IMR-90 (cell line): ENCODE data around the gene ANKLE2. TPM values are rescaled to one million over a fixed set of nuclear protein-coding genes. Genes with fewer than 3 reads are reported as not detected.

Experiments used
- ATAC-seq: fragments of 200-7000 bp; cut with Tn5 transposase; 2 replicates; pipeline ENCODE4 v1.9.1; 2020; ENCODE audit warnings: low read depth, mild to moderate bottlenecking, moderate library complexity
- BruUV-seq: library from RNA; stranded (reverse); fragments of 400-500 nt; replicated peaks from 2 replicates; lab custom pipeline; 2021; lab: Mats Ljungman, UMichigan
- CTCF ChIA-PET: fragments of 300-600 bp; formaldehyde crosslinking; extraction: SDS; loops from one replicate; lab custom pipeline; 2021; ENCODE audit warnings: antibody characterized with exemption; lab: Yijun Ruan, JAX
- POLR2A ChIA-PET: fragments of 300-600 bp; sonication (Branson Sonifier 250); formaldehyde crosslinking; loops from one replicate; lab custom pipeline; 2022; ENCODE audit warnings: antibody characterized with exemption; ENCODE audit not compliant: unreplicated experiment; lab: Charles Lee
- DNase-seq: peaks from one replicate; pipeline ENCODE4 v3.0.0; 2013
- H2AFZ ChIP-seq: replicated peaks from 2 replicates; pipeline ENCODE3; 2013; ENCODE audit warnings: low read length, mild to moderate bottlenecking; ENCODE audit not compliant: poor library complexity
- H2AK5ac ChIP-seq: 2 replicates; pipeline ENCODE4 v1.6.1; 2013; ENCODE audit warnings: low read depth, low read length, inconsistent platforms
- H2AK9ac ChIP-seq: replicated peaks from 2 replicates; pipeline ENCODE3; 2013; ENCODE audit warnings: mild to moderate bottlenecking, low read depth, low read length, moderate library complexity; ENCODE audit not compliant: poor library complexity
- H2BK120ac ChIP-seq: 2 replicates; pipeline ENCODE4 v1.6.1; 2013; ENCODE audit warnings: low read depth, low read length, inconsistent platforms
- H2BK15ac ChIP-seq: 3 replicates; pipeline ENCODE4 v1.6.1; 2013; ENCODE audit warnings: low read depth, low read length, inconsistent platforms
- H2BK20ac ChIP-seq: 2 replicates; pipeline ENCODE4 v1.6.1; 2013; ENCODE audit warnings: low read depth, mild to moderate bottlenecking, inconsistent platforms, low read length, moderate library complexity
- H2BK5ac ChIP-seq: 2 replicates; pipeline ENCODE4 v1.6.1; 2013; ENCODE audit warnings: mild to moderate bottlenecking, low read depth, low read length, inconsistent platforms; ENCODE audit not compliant: poor library complexity, severe bottlenecking
- H3K14ac ChIP-seq: replicated peaks from 2 replicates; pipeline ENCODE4 v1.6.1; 2013; ENCODE audit warnings: low read depth, low read length, inconsistent platforms
- H3K18ac ChIP-seq: 2 replicates; pipeline ENCODE4 v1.6.1; 2013; ENCODE audit warnings: low read depth, low read length, control low read depth
- H3K23ac ChIP-seq: 2 replicates; pipeline ENCODE4 v1.6.1; 2013; ENCODE audit warnings: low read depth, low read length, inconsistent platforms
- H3K27ac ChIP-seq: 2 replicates; pipeline ENCODE4 v1.5.1; 2013; ENCODE audit warnings: mild to moderate bottlenecking, control low read depth, low read length; ENCODE audit not compliant: insufficient read depth
- H3K27me3 ChIP-seq: 2 replicates; pipeline ENCODE4 v1.6.1; 2013; ENCODE audit warnings: low read length; ENCODE audit not compliant: control insufficient read depth, insufficient read depth
- H3K36me3 ChIP-seq: 2 replicates; pipeline ENCODE4 v1.6.1; 2013; ENCODE audit warnings: low read length, mixed read lengths; ENCODE audit not compliant: control insufficient read depth, insufficient read depth
- H3K4ac ChIP-seq: 2 replicates; pipeline ENCODE4 v1.6.1; 2013; ENCODE audit warnings: low read depth, low read length, inconsistent platforms
- H3K4me1 ChIP-seq: 2 replicates; pipeline ENCODE4 v1.6.1; 2013; ENCODE audit warnings: low read length, mixed read lengths; ENCODE audit not compliant: control insufficient read depth, insufficient read depth
- H3K4me2 ChIP-seq: 2 replicates; pipeline ENCODE4 v1.6.1; 2013; ENCODE audit warnings: low read depth, mild to moderate bottlenecking, control low read depth, low read length, moderate library complexity
- H3K4me3 ChIP-seq: 2 replicates; pipeline ENCODE4 v1.5.1; 2013; ENCODE audit warnings: low read depth, mild to moderate bottlenecking, control low read depth, low read length, moderate library complexity; ENCODE audit not compliant: insufficient read depth
- H3K56ac ChIP-seq: 2 replicates; pipeline ENCODE4 v1.6.1; 2013; ENCODE audit warnings: low read length, inconsistent platforms; ENCODE audit not compliant: insufficient read depth; ENCODE audit errors: extremely low read depth
- H3K79me1 ChIP-seq, 2 experiments: 2 replicates each; pipeline ENCODE4 v1.6.1; 2013; ENCODE audit warnings: low read length in 2 of 2, inconsistent platforms in 1 of 2, low read depth in 1 of 2
- H3K9ac ChIP-seq: 2 replicates; pipeline ENCODE4 v1.6.1; 2013; ENCODE audit warnings: low read depth, low read length, control low read depth
- H3K9me1 ChIP-seq: 2 replicates; pipeline ENCODE4 v1.6.1; 2013; ENCODE audit warnings: low read length, inconsistent platforms; ENCODE audit not compliant: insufficient read depth
- H3K9me3 ChIP-seq: 2 replicates; pipeline ENCODE4 v1.6.1; 2013; ENCODE audit warnings: low read length; ENCODE audit not compliant: control insufficient read depth, insufficient read depth
- H4K20me1 ChIP-seq: 2 replicates; pipeline ENCODE4 v1.6.1; 2013; ENCODE audit warnings: low read length, inconsistent platforms; ENCODE audit not compliant: insufficient read depth
- H4K5ac ChIP-seq: 2 replicates; pipeline ENCODE4 v1.6.1; 2013; ENCODE audit warnings: mild to moderate bottlenecking, low read depth, low read length, control low read depth
- H4K8ac ChIP-seq, 2 experiments: 2 replicates each; pipeline ENCODE4 v1.6.1; 2013; ENCODE audit warnings: low read depth in 2 of 2, low read length in 2 of 2, control low read depth in 1 of 2, inconsistent platforms in 1 of 2
- H4K91ac ChIP-seq: 2 replicates; pipeline ENCODE4 v1.6.1; 2013; ENCODE audit warnings: low read depth, low read length, inconsistent platforms; ENCODE audit not compliant: insufficient read depth
- BHLHE40 ChIP-seq: fragments of 150-350 bp; IDR thresholded peaks from 2 replicates; pipeline ENCODE4 v1.6.1; 2016; ENCODE audit warnings: mild to moderate bottlenecking, low read depth, low read length
- CEBPB ChIP-seq: IDR thresholded peaks from 2 replicates; pipeline ENCODE4 v1.6.1; 2012; ENCODE audit warnings: low read depth, low read length, improper control_type of control experiment
- CHD1 ChIP-seq: IDR thresholded peaks from 2 replicates; pipeline ENCODE4 v1.6.1; 2012; ENCODE audit warnings: low read depth, low read length, improper control_type of control experiment
- CTCF ChIP-seq: conservative IDR thresholded peaks from 2 replicates; pipeline ENCODE4 v1.5.1; 2012; ENCODE audit warnings: mild to moderate bottlenecking, low read depth, low read length, improper control_type of control experiment
- ELK1 ChIP-seq: fragments of 150-350 bp; IDR thresholded peaks from 2 replicates; pipeline ENCODE4 v1.6.1; 2016; ENCODE audit warnings: low read depth, mild to moderate bottlenecking, low read length, moderate library complexity, borderline replicate concordance
- FOS ChIP-seq: fragments of 150-350 bp; IDR thresholded peaks from 2 replicates; pipeline ENCODE4 v1.6.1; 2016; ENCODE audit warnings: low read depth, low read length
- MAFK ChIP-seq: IDR thresholded peaks from 2 replicates; pipeline ENCODE4 v1.6.1; 2012; ENCODE audit warnings: low read depth, low read length, improper control_type of control experiment
- MAZ ChIP-seq: IDR thresholded peaks from 2 replicates; pipeline ENCODE4 v1.6.1; 2012; ENCODE audit warnings: low read depth, mild to moderate bottlenecking, low read length, improper control_type of control experiment, moderate library complexity, borderline replicate concordance
- MXI1 ChIP-seq: IDR thresholded peaks from 2 replicates; pipeline ENCODE4 v1.6.1; 2012; ENCODE audit warnings: low read depth, mild to moderate bottlenecking, low read length, moderate library complexity, borderline replicate concordance
- NFE2L2 ChIP-seq: fragments of 150-350 bp; IDR thresholded peaks from 2 replicates; pipeline ENCODE4 v1.6.1; 2016; ENCODE audit warnings: low read depth, mild to moderate bottlenecking, low read length
- POLR2A ChIP-seq: IDR thresholded peaks from 2 replicates; pipeline ENCODE4 v1.6.1; 2012; ENCODE audit warnings: mild to moderate bottlenecking, low read depth, low read length
- RAD21 ChIP-seq: IDR thresholded peaks from 2 replicates; pipeline ENCODE4 v1.6.1; 2012; ENCODE audit warnings: low read length, improper control_type of control experiment
- RCOR1 ChIP-seq: IDR thresholded peaks from 2 replicates; pipeline ENCODE4 v1.6.1; 2012; ENCODE audit warnings: mild to moderate bottlenecking, low read length, improper control_type of control experiment; ENCODE audit not compliant: insufficient replicate concordance
- RFX5 ChIP-seq: IDR thresholded peaks from 2 replicates; pipeline ENCODE4 v1.8.0; 2012; ENCODE audit warnings: low read depth, mild to moderate bottlenecking, low read length, moderate library complexity
- SMC3 ChIP-seq: fragments of 150-350 bp; IDR thresholded peaks from 2 replicates; pipeline ENCODE4 v1.6.1; 2016; ENCODE audit warnings: low read depth, mild to moderate bottlenecking, antibody characterized with exemption, low read length, moderate library complexity
- USF2 ChIP-seq: fragments of 150-350 bp; IDR thresholded peaks from 2 replicates; pipeline ENCODE4 v1.6.1; 2017; ENCODE audit warnings: mild to moderate bottlenecking, antibody characterized with exemption, low read length, low read depth
- WGBS, 2 experiments: methylation state at CpG; one replicate each; pipeline versions ENCODE4 v1.1.5 to v1.1.7; 2013; ENCODE audit warnings: missing lambda C conversion rate in 2 of 2; ENCODE audit not compliant: insufficient read length in 1 of 2; ENCODE audit errors: extremely low coverage in 2 of 2; 5-methylcytosine and 5-hydroxymethylcytosine counted together
- dilution Hi-C: fragments of 300-500 bp; cut with HindIII; formaldehyde crosslinking; loops from one replicate; pipeline ENCODE4 v1.14.3; 2018; ENCODE audit warnings: low sequenced_read_pairs; ENCODE audit not compliant: unreplicated experiment
- in situ Hi-C: fragments of 300-500 bp; cut with MboI; formaldehyde crosslinking; loops from 3 replicates; pipeline ENCODE4 v1.14.3; 2019; ENCODE audit warnings: low sequenced_read_pairs, inconsistent platforms, mixed read lengths
- intact Hi-C: fragments of 100-400 bp; cut with micrococcal nuclease; formaldehyde crosslinking; loops from 2 replicates; pipeline ENCODE4 v1.10.0; 2022
- polyA plus RNA-seq, 3 experiments: library from polyadenylated mRNA; depleted of rRNA; stranded (reverse); fragments of >200 nt; gene quantifications; 2 replicates each; pipeline ENCODE4 v1.2.3, GENCODE V29; 2012; ENCODE audit warnings: low replicate concordance in 1 of 3
- total RNA-seq: library from RNA; depleted of rRNA; stranded (reverse); fragments of >200 nt; gene quantifications from 2 replicates; pipeline ENCODE4 v1.2.3, GENCODE V29; 2012

The ANKLE2 gene
- total and polyA plus RNA-seq, 2 of the 4 experiments (the other 2 are of a cell fraction), result 63.4 to 82.4 TPM

GRCh38 chr12:132730353-132730752 is 31.3 kb downstream of the ANKLE2 start:
- ChIA-PET POLR2A (no interaction called here), CTCF (no interaction called here)
- Histone ChIP-seq H3K56ac (no peak overlapping the region), H3K27me3 (no peaks in the 10 kb centered on the region), H2AFZ (no peak overlapping the region), H4K91ac (no peak overlapping the region), H2BK20ac (no peak overlapping the region), H3K4ac (no peak overlapping the region), H3K36me3 (peaks cover 75% of the 10 kb centered on the region), H3K23ac (no peak overlapping the region), H3K14ac (no peak overlapping the region), H4K20me1 (peaks cover 11% of the 10 kb centered on the region), H3K27ac (no peak overlapping the region), H2AK5ac (no peak overlapping the region), H2BK5ac (no peak overlapping the region), H3K4me1 (no peaks in the 10 kb centered on the region), H2AK9ac (no peak overlapping the region), H3K4me2 (no peak overlapping the region), H2BK15ac (no peak overlapping the region), H3K18ac (no peak overlapping the region), H4K8ac (no peak overlapping the region), H4K5ac (no peak overlapping the region), H2BK120ac (no peak overlapping the region), H3K79me1 (peaks cover 20 to 26% of the 10 kb centered on the region in 2 experiments), H3K4me3 (no peak overlapping the region), H3K9me1 (no peaks in the 10 kb centered on the region), H3K9me3 (no peaks in the 10 kb centered on the region), H3K9ac (no peak overlapping the region)
- DNase-seq (no peak), ATAC-seq (no peak)
- 80% methylated on average over 1 of the region's 11 CpGs; no CpG with 5 or more reads in 1 of the 2 experiments for WGBS, 2 experiments
- in situ Hi-C loops, result no loop called here
- intact Hi-C loops, result no loop called here
- TF ChIP-seq USF2, result no peak
- TF ChIP-seq NFE2L2, result no peak
- no peak for TF ChIP-seq CEBPB
- no peak for TF ChIP-seq FOS
- TF ChIP-seq RAD21, result no peak
- TF ChIP-seq MAFK, result no peak
- TF ChIP-seq MAZ, result no peak
- TF ChIP-seq BHLHE40, result no peak
- TF ChIP-seq POLR2A, result no peak
- TF ChIP-seq ELK1, result no peak
- TF ChIP-seq RCOR1, result no peak
- TF ChIP-seq CHD1, result no peak
- no peak for TF ChIP-seq RFX5
- no peak for TF ChIP-seq CTCF
- no peak for TF ChIP-seq SMC3
- TF ChIP-seq MXI1, result no peak
- dilution Hi-C loops, result no loop called here
- no TSS peak for BruUV-seq
